HCT116 (cell line): ENCODE data around the gene BIVM. TPM values are rescaled to one million over a fixed set of nuclear protein-coding genes. Genes with fewer than 3 reads are reported as not detected.

Experiments used
- ATAC-seq: fragments of 200-7000 bp; cut with Tn5 transposase; 2 replicates; pipeline ENCODE4 v1.9.1; 2020; ENCODE audit warnings: mild to moderate bottlenecking, moderate library complexity
- BruUV-seq: library from RNA; stranded (reverse); fragments of 400-500 nt; replicated peaks from 2 replicates; lab custom pipeline; 2021; lab: Mats Ljungman, UMichigan
- CTCF ChIA-PET: fragments of 300-600 bp; sonication (Branson Sonifier 250); formaldehyde crosslinking; loops from one replicate; lab custom pipeline; 2021; ENCODE audit warnings: antibody characterized with exemption; lab: Charles Lee
- POLR2A ChIA-PET: fragments of 300-600, 350-600 bp; sonication (Branson Sonifier 250); formaldehyde crosslinking; loops from one replicate; lab custom pipeline; 2021; ENCODE audit warnings: antibody characterized with exemption; lab: Charles Lee
- RAD21 ChIA-PET, 2 experiments: fragments of 300-600 bp; sonication (Branson Sonifier 250); formaldehyde crosslinking; loops; one replicate each; lab custom pipeline; 2023; ENCODE audit warnings: low total read pairs in 2 of 2; ENCODE audit not compliant: uncharacterized antibody in 2 of 2, unreplicated experiment in 2 of 2, low non-redundant PET in 1 of 2; lab: Charles Lee
- DNase-seq: peaks from one replicate; pipeline ENCODE4 v3.0.0-alpha.2; 2010; ENCODE audit warnings: low read depth, low spot score
- H2AFZ ChIP-seq: fragments of 200-600 bp; shearing (Covaris generic), sonication (generic); 2 replicates; pipeline ENCODE4 v1.6.1; 2017; ENCODE audit warnings: low read depth, mixed run types, mixed read lengths, antibody characterized with exemption, low read length; ENCODE audit not compliant: poor library complexity, severe bottlenecking
- H3K27ac ChIP-seq: 2 replicates; pipeline ENCODE4 v1.5.1; 2012; ENCODE audit warnings: low read depth, low read length
- H3K27me3 ChIP-seq: fragments of 200-600 bp; sonication (generic); 2 replicates; pipeline ENCODE4 v1.6.1; 2016; ENCODE audit warnings: mixed run types, low read length, mixed read lengths; ENCODE audit not compliant: insufficient read depth
- H3K36me3 ChIP-seq, 2 experiments: fragments of 200-500 bp in 1 of 2; fragments of 200-600 bp in 1 of 2; sonication (Bioruptor generic) in 1 of 2; sonication (generic) in 1 of 2; 2 replicates each; pipeline versions ENCODE4 v1.5.1 to v1.6.1; 2014 to 2016; ENCODE audit warnings: low read length in 2 of 2, inconsistent platforms in 1 of 2, mixed read lengths in 1 of 2, mixed run types in 1 of 2; ENCODE audit not compliant: insufficient read depth in 2 of 2, control insufficient read depth in 1 of 2
- H3K4me1 ChIP-seq, 2 experiments: fragments of 200-600 bp in 1 of 2; sonication (generic) in 1 of 2; 2 replicates each; pipeline versions ENCODE4 v1.5.1 to v1.6.1; 2012 to 2017; ENCODE audit warnings: low read length in 2 of 2, inconsistent platforms in 1 of 2, mild to moderate bottlenecking in 1 of 2, mixed read lengths in 1 of 2, mixed run types in 1 of 2, moderate library complexity in 1 of 2; ENCODE audit not compliant: insufficient read depth in 2 of 2, control insufficient read depth in 1 of 2
- H3K4me2 ChIP-seq: fragments of 200-600 bp; sonication (generic); 2 replicates; pipeline ENCODE4 v1.6.1; 2017; ENCODE audit warnings: mixed run types, low read length, mixed read lengths
- H3K4me3 ChIP-seq, 2 experiments: fragments of 200-600 bp in 1 of 2; sonication (generic) in 1 of 2; replicated peaks in 1 of 2; 2 replicates each; pipeline ENCODE4 v1.5.1; 2011 to 2016; ENCODE audit warnings: low read length in 2 of 2, control low read depth in 1 of 2, low read depth in 1 of 2, mild to moderate bottlenecking in 1 of 2, mixed read lengths in 1 of 2, mixed run types in 1 of 2
- H3K79me2 ChIP-seq: fragments of 200-600 bp; sonication (generic); 2 replicates; pipeline ENCODE4 v1.6.1; 2017; ENCODE audit warnings: mild to moderate bottlenecking, mixed run types, low read length, moderate library complexity, mixed read lengths; ENCODE audit not compliant: insufficient read depth
- H3K9ac ChIP-seq: fragments of 200-600 bp; sonication (generic); 2 replicates; pipeline ENCODE4 v1.6.1; 2016; ENCODE audit warnings: low read length, mixed read lengths
- H3K9me2 ChIP-seq: fragments of 200-600 bp; sonication (generic), shearing (Covaris generic); 2 replicates; pipeline ENCODE4 v1.6.1; 2017; ENCODE audit warnings: mixed run types, mild to moderate bottlenecking, moderate library complexity; ENCODE audit not compliant: insufficient read depth
- H3K9me3 ChIP-seq, 2 experiments: fragments of 200-500 bp in 1 of 2; fragments of 200-600 bp in 1 of 2; sonication (Bioruptor generic) in 1 of 2; sonication (generic) in 1 of 2; 2 replicates each; pipeline ENCODE4 v1.6.1; 2014 to 2017; ENCODE audit warnings: low read length in 2 of 2, mixed read lengths in 2 of 2, inconsistent platforms in 1 of 2, low read depth in 1 of 2, mild to moderate bottlenecking in 1 of 2, mixed run types in 1 of 2, moderate library complexity in 1 of 2; ENCODE audit not compliant: control insufficient read depth in 1 of 2, insufficient read depth in 1 of 2
- H4K20me1 ChIP-seq: fragments of 200-600 bp; sonication (generic), shearing (Covaris generic); 2 replicates; pipeline ENCODE4 v1.6.1; 2017; ENCODE audit warnings: mixed run types, mild to moderate bottlenecking, moderate library complexity; ENCODE audit not compliant: insufficient read depth
- ATF3 ChIP-seq: IDR thresholded peaks from 2 replicates; pipeline ENCODE4 v1.6.1; 2012
- CEBPB ChIP-seq: IDR thresholded peaks from 2 replicates; pipeline ENCODE4 v1.6.1; 2012; ENCODE audit warnings: low read depth
- EZH2 ChIP-seq: fragments of 200-600 bp; sonication (generic); IDR thresholded peaks from 2 replicates; pipeline ENCODE4 v1.6.1; 2017; ENCODE audit warnings: antibody characterized with exemption, mixed run types
- FOSL1 ChIP-seq: IDR thresholded peaks from 2 replicates; pipeline ENCODE4 v1.6.1; 2012; ENCODE audit warnings: low read depth
- MAX ChIP-seq: IDR thresholded peaks from 2 replicates; pipeline ENCODE4 v1.6.1; 2012
- POLR2A ChIP-seq: IDR thresholded peaks from 2 replicates; pipeline ENCODE4 v1.7.0; 2011; ENCODE audit warnings: borderline replicate concordance; ENCODE audit not compliant: insufficient read depth, insufficient read length; ENCODE audit errors: extremely low read depth
- POLR2AphosphoS5 ChIP-seq: IDR thresholded peaks from 2 replicates; pipeline ENCODE4 v1.6.1; 2011; ENCODE audit warnings: mild to moderate bottlenecking, low read depth, low read length, moderate library complexity
- REST ChIP-seq: IDR thresholded peaks from 2 replicates; pipeline ENCODE4 v1.6.1; 2012; ENCODE audit warnings: low read depth
- SIN3A ChIP-seq: IDR thresholded peaks from 2 replicates; pipeline ENCODE4 v1.6.1; 2012; ENCODE audit warnings: low read depth
- SRF ChIP-seq: IDR thresholded peaks from 2 replicates; pipeline ENCODE4 v1.6.1; 2012; ENCODE audit warnings: low read depth
- YY1 ChIP-seq: IDR thresholded peaks from 2 replicates; pipeline ENCODE4 v1.6.1; 2011; ENCODE audit warnings: low read length, low read depth, moderate library complexity, mild to moderate bottlenecking; ENCODE audit not compliant: insufficient replicate concordance; ENCODE audit errors: extremely low read depth
- ZFX ChIP-seq: fragments of 450-650 bp; IDR thresholded peaks from 2 replicates; pipeline ENCODE4 v1.6.1; 2017
- intact Hi-C: fragments of 100-400 bp; cut with micrococcal nuclease; formaldehyde crosslinking; loops from 2 replicates; pipeline ENCODE4 v1.10.0; 2022
- total RNA-seq: library from RNA; stranded (reverse); gene quantifications from one replicate; pipeline ENCODE4 v1.2.1, GENCODE V29; 2021; ENCODE audit not compliant: unreplicated experiment
- TF ChIP-seq, protein P1 (sequence below), 3 experiments: fragments of 200-600 bp in 1 of 3; sonication (generic) in 1 of 3; IDR thresholded peaks in 2 of 3; conservative IDR thresholded peaks in 1 of 3; 2 replicates each; pipeline ENCODE4 v1.5.1; 2012 to 2017; ENCODE audit warnings: low read depth in 2 of 3, low read length in 2 of 3, antibody characterized with exemption in 1 of 3, borderline replicate concordance in 1 of 3, control low read depth in 1 of 3, mild to moderate bottlenecking in 1 of 3, mixed read lengths in 1 of 3, mixed run types in 1 of 3, moderate library complexity in 1 of 3; ENCODE audit not compliant: insufficient read depth in 1 of 3

Gene BIVM
- total RNA-seq, 1 experiment from 2014 or later = 11.3 TPM

DNA sequence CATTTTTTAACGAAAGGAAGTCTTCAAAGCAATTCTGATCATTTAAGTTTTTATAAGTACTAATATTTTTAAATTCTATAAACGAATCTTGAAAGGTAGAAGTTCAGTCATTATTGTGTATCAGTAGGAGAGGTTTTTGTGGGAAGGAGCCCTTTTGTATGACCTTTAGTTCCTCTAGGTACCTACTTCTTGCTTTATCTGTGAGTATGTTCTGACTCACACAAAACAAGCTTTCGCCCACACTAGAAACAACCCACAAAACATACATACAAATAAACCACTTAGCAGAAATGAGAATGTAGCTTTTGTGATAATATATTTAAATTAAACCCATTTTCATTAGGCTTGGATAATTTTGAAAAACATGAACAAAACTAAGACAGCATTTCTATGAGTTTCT is 74.7 kb downstream of the BIVM start:
- intact Hi-C loops = no loop called here
- Histone ChIP-seq H3K27me3 (no peaks in the 10 kb centered on the region), H3K4me3 (no peak overlapping the region), H3K4me1 (no peaks in the 10 kb centered on the region), H3K79me2 (no peaks in the 10 kb centered on the region), H3K9me2 (no peaks in the 10 kb centered on the region), H3K27ac (no peak overlapping the region), H3K36me3 (peaks cover 0 to 26% of the 10 kb centered on the region in 2 experiments; a peak in 2 of 4 replicates), H3K9ac (no peak overlapping the region), H3K9me3 (no peaks in the 10 kb centered on the region), H2AFZ (no peak overlapping the region), H3K4me2 (no peak overlapping the region), H4K20me1 (no peaks in the 10 kb centered on the region)
- ChIA-PET POLR2A (no interaction called here), CTCF (no interaction called here), RAD21 (no interaction called here)
- no peak for DNase-seq
- no TSS peak for BruUV-seq
- ATAC-seq = no peak
- TF ChIP-seq ATF3 (no peak), CEBPB (no peak), SRF (no peak), POLR2A (no peak), YY1 (no peak), SIN3A (no peak), EZH2 (no peak), POLR2AphosphoS5 (no peak), MAX (no peak), ZFX (no peak), REST (no peak), FOSL1 (no peak)
- TF ChIP-seq, protein P1, sequence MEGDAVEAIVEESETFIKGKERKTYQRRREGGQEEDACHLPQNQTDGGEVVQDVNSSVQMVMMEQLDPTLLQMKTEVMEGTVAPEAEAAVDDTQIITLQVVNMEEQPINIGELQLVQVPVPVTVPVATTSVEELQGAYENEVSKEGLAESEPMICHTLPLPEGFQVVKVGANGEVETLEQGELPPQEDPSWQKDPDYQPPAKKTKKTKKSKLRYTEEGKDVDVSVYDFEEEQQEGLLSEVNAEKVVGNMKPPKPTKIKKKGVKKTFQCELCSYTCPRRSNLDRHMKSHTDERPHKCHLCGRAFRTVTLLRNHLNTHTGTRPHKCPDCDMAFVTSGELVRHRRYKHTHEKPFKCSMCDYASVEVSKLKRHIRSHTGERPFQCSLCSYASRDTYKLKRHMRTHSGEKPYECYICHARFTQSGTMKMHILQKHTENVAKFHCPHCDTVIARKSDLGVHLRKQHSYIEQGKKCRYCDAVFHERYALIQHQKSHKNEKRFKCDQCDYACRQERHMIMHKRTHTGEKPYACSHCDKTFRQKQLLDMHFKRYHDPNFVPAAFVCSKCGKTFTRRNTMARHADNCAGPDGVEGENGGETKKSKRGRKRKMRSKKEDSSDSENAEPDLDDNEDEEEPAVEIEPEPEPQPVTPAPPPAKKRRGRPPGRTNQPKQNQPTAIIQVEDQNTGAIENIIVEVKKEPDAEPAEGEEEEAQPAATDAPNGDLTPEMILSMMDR (IDR thresholded peaks at IDR 0.05 in 2 of 3, conservative IDR thresholded peaks at IDR 0.05 in 1 of 3; ENCODE audit: borderline replicate concordance in 1 of 3, insufficient read depth in 1 of 3, low read depth in 2 of 3, low read length in 2 of 3) = no peak
